ENCODE results near the gene PEX14.

PEX14 gene

GRCh38 chr1:10599194-10599861, 124.6 kb downstream of the PEX14 start:
- DNase-seq = no peak

- DNase-seq = no peak
Measured at GRCh38 chr1:10601342-10602070, 126.8 kb downstream of the PEX14 start.

GRCh38 chr1:10602936-10603335, 128.2 kb downstream of the PEX14 start:
- DNase-seq = no peak

GRCh38 chr1:10604966-10605365, 130.2 kb downstream of the PEX14 start:
- DNase-seq = no peak

- no peak for DNase-seq
Measured at GRCh38 chr1:10606064-10606463, 131.3 kb downstream of the PEX14 start.

GRCh38 chr1:10607228-10607627, 132.5 kb downstream of the PEX14 start:
- no peak for DNase-seq

GRCh38 chr1:10608690-10609089, 133.9 kb downstream of the PEX14 start:
- no peak for DNase-seq

- no peak for DNase-seq
Measured at GRCh38 chr1:10610901-10611600, 136.3 kb downstream of the PEX14 start.

GRCh38 chr1:10612436-10613160, 137.8 kb downstream of the PEX14 start:
- no peak for DNase-seq

GRCh38 chr1:10613340-10613739, 138.6 kb downstream of the PEX14 start:
- DNase-seq = no peak

GRCh38 chr1:10613861-10614260, 139.1 kb downstream of the PEX14 start:
- no peak for DNase-seq

- no peak for DNase-seq
Measured at GRCh38 chr1:10614377-10615225, 139.9 kb downstream of the PEX14 start.

GRCh38 chr1:10615332-10615731, 140.6 kb downstream of the PEX14 start:
- no peak for DNase-seq

GRCh38 chr1:10615932-10616671, 141.4 kb downstream of the PEX14 start:
- DNase-seq = no peak

GRCh38 chr1:10616696-10617095, 141.9 kb downstream of the PEX14 start:
- no peak for DNase-seq

GRCh38 chr1:10617318-10617717, 142.6 kb downstream of the PEX14 start:
- no peak for DNase-seq

- no peak for DNase-seq
Measured at GRCh38 chr1:10617931-10618885, 143.5 kb downstream of the PEX14 start.

GRCh38 chr1:10620776-10621175, 146.0 kb downstream of the PEX14 start:
- no peak for DNase-seq

GRCh38 chr1:10621906-10622305, 147.2 kb downstream of the PEX14 start:
- DNase-seq = no peak

GRCh38 chr1:10622910-10623685, 148.3 kb downstream of the PEX14 start:
- no peak for DNase-seq
